ENCODE results near the gene CCER1.

DNA sequence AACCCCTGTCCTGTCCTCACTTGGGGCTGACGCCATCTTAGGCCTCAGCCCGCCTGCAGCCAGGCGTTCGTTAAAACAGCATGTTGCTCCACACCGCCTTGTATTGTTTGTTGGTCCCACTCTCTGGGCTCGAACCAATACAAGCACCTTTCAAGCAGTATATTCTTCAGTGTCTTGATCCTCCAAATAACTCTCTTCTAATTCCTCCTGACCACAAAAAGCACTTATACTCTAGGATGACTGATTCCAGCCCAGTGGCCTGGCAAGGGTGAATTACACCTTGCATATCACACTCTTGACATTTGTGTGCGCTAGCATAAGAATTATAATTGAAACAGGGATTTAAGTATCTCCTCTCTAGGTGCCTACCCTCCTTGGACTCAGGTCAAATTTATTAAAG, 7.1 kb downstream of the CCER1 start:
- TF ChIP-seq, protein P1, sequence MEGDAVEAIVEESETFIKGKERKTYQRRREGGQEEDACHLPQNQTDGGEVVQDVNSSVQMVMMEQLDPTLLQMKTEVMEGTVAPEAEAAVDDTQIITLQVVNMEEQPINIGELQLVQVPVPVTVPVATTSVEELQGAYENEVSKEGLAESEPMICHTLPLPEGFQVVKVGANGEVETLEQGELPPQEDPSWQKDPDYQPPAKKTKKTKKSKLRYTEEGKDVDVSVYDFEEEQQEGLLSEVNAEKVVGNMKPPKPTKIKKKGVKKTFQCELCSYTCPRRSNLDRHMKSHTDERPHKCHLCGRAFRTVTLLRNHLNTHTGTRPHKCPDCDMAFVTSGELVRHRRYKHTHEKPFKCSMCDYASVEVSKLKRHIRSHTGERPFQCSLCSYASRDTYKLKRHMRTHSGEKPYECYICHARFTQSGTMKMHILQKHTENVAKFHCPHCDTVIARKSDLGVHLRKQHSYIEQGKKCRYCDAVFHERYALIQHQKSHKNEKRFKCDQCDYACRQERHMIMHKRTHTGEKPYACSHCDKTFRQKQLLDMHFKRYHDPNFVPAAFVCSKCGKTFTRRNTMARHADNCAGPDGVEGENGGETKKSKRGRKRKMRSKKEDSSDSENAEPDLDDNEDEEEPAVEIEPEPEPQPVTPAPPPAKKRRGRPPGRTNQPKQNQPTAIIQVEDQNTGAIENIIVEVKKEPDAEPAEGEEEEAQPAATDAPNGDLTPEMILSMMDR (conservative IDR thresholded peaks at IDR 0.05 in 1 of 2, IDR thresholded peaks at IDR 0.05 in 1 of 2; ENCODE audit: low read depth in 1 of 2, low read length in 2 of 2): no peak
- TF ChIP-seq EZH2 (IDR thresholded peaks at IDR 0.05; ENCODE audit: low read length, missing control alignments): no peak

Measured in fibroblast of lung (primary cell).